NT2/D1 (cell line): ENCODE results near the gene ANXA7.

Experiments used
- DNase-seq: peaks from one replicate; pipeline ENCODE4 v3.0.0-alpha.2; 2011; ENCODE audit warnings: low read depth, low spot score
- H3K27me3 ChIP-seq: 2 replicates; pipeline ENCODE4 v1.6.0; 2011; ENCODE audit warnings: mild to moderate bottlenecking; ENCODE audit not compliant: insufficient read length, insufficient read depth
- H3K36me3 ChIP-seq: 2 replicates; pipeline ENCODE4 v1.6.1; 2011; ENCODE audit warnings: mild to moderate bottlenecking, low read length, mixed read lengths; ENCODE audit not compliant: insufficient read depth, insufficient read length
- H3K4me1 ChIP-seq: 2 replicates; pipeline ENCODE4 v1.5.1; 2011; ENCODE audit not compliant: insufficient read depth, insufficient read length
- H3K4me3 ChIP-seq: 2 replicates; pipeline ENCODE4 v1.5.1; 2011; ENCODE audit warnings: low read depth; ENCODE audit not compliant: insufficient read length
- H3K9ac ChIP-seq: 2 replicates; pipeline ENCODE4 v1.6.0; 2011; ENCODE audit warnings: low read depth; ENCODE audit not compliant: insufficient read length
- H3K9me3 ChIP-seq: 2 replicates; pipeline ENCODE4 v1.5.1; 2011; ENCODE audit warnings: mild to moderate bottlenecking, low read length; ENCODE audit not compliant: insufficient read depth
- SUZ12 ChIP-seq: IDR thresholded peaks from 2 replicates; pipeline ENCODE4 v1.6.1; 2011; ENCODE audit not compliant: insufficient read length, insufficient read depth; ENCODE audit errors: extremely low read depth
- YY1 ChIP-seq: IDR thresholded peaks from 2 replicates; pipeline ENCODE4 v1.6.1; 2011; ENCODE audit not compliant: insufficient read length, insufficient read depth
- ZNF274 ChIP-seq: IDR thresholded peaks from 2 replicates; pipeline ENCODE4 v1.6.1; 2011; ENCODE audit warnings: mild to moderate bottlenecking, low read depth, low read length

Gene ANXA7

GRCh38 chr10:73423309-73423708 lies 9.5 kb upstream of the ANXA7 start:
- Histone ChIP-seq H3K36me3 (peaks cover 45% of the 10 kb centered on the region), H3K4me1 (no peaks in the 10 kb centered on the region), H3K9me3 (no peaks in the 10 kb centered on the region), H3K4me3 (no peak overlapping the region), H3K27me3 (no peaks in the 10 kb centered on the region), H3K9ac (no peak overlapping the region)
- TF ChIP-seq ZNF274: no peak
- no peak for TF ChIP-seq SUZ12
- TF ChIP-seq YY1: no peak
- no peak for DNase-seq

GRCh38 chr10:73416571-73416970 lies 2.7 kb upstream of the ANXA7 start:
- TF ChIP-seq ZNF274 (no peak), YY1 (no peak), SUZ12 (no peak)
- H3K9ac ChIP-seq: no peak overlapping the region
- H3K36me3 ChIP-seq: no peaks in the 10 kb centered on the region
- DNase-seq: no peak
- no peaks in the 10 kb centered on the region for H3K4me1 ChIP-seq
- H3K4me3 ChIP-seq: no peak overlapping the region
- no peaks in the 10 kb centered on the region for H3K9me3 ChIP-seq
- peaks cover 4% of the 10 kb centered on the region for H3K27me3 ChIP-seq

- TF ChIP-seq YY1: no peak
- TF ChIP-seq SUZ12: no peak
- no peak for TF ChIP-seq ZNF274
- Histone ChIP-seq H3K36me3 (no peaks in the 10 kb centered on the region), H3K9ac (peak overlapping the region; percentile 80), H3K4me3 (peak overlapping the region; percentile 72), H3K9me3 (no peaks in the 10 kb centered on the region), H3K4me1 (no peaks in the 10 kb centered on the region), H3K27me3 (peaks cover 4% of the 10 kb centered on the region)
- DNase-seq: no peak
Measured at GRCh38 chr10:73414230-73414945, 530 bp upstream of the ANXA7 start.

DNA sequence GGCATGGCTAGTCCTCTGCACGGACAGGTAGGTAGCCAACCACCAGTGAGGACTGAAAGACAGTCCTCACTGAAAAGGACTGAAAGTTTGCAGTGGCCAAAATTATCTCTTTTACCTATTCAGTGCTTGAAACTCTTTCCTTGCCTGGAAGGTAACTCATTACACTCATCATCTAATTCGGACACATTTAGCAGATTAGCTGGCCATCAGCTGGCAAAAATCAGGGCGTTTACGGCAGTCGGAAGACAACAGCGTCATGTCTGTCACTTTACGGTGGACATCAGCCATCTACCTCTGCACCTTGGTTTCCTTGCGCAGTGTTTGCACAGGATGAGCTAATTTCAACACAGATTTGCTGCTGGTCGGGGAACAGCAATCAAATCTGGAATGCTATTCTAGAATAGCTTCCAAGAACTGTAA lies 740 bp downstream of the ANXA7 start:
- peak overlapping the region; percentile 72 for H3K4me3 ChIP-seq
- no peak for DNase-seq
- H3K4me1 ChIP-seq: no peaks in the 10 kb centered on the region
- peaks cover 4% of the 10 kb centered on the region for H3K27me3 ChIP-seq
- peak overlapping the region; percentile 84 for H3K9ac ChIP-seq
- TF ChIP-seq SUZ12: no peak
- no peak for TF ChIP-seq YY1
- no peak for TF ChIP-seq ZNF274
- H3K36me3 ChIP-seq: no peaks in the 10 kb centered on the region
- H3K9me3 ChIP-seq: no peaks in the 10 kb centered on the region

- no peak for DNase-seq
- no peak overlapping the region for H3K4me3 ChIP-seq
- no peak overlapping the region for H3K9ac ChIP-seq
- TF ChIP-seq ZNF274: no peak
- H3K4me1 ChIP-seq: no peaks in the 10 kb centered on the region
- H3K9me3 ChIP-seq: no peaks in the 10 kb centered on the region
- no peaks in the 10 kb centered on the region for H3K36me3 ChIP-seq
- peaks cover 4% of the 10 kb centered on the region for H3K27me3 ChIP-seq
Measured at GRCh38 chr10:73410897-73411296, 3.0 kb downstream of the ANXA7 start.

DNA sequence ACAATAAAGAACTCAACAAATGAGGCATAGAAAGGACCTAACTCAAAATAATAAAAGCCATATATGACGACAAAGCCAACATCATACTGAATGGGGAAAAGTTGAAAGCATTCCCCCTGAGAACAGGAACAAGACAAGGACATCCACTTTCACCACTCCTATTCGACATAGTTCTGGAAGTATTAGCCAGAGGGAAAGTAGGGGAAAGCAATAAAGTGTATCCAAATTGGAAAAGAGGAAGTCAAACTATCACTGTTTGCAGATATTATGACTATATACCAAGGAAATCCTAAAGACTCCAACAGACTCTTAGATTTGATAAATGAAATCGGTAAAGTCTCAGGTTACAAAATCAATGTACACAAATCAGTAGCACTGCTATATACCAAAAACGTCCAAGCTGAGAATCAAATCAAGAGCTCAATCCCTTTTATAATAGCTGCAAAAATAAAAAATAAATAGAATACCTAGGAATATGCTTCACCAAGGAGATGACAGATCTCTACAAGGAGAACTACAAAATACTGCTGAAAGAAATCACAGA lies 4.8 kb downstream of the ANXA7 start:
- no peak for DNase-seq
- Histone ChIP-seq H3K4me1 (no peaks in the 10 kb centered on the region), H3K9me3 (no peaks in the 10 kb centered on the region), H3K36me3 (no peaks in the 10 kb centered on the region), H3K27me3 (no peaks in the 10 kb centered on the region), H3K9ac (no peak overlapping the region), H3K4me3 (no peak overlapping the region)
- TF ChIP-seq SUZ12: no peak
- no peak for TF ChIP-seq ZNF274
- no peak for TF ChIP-seq YY1

DNA sequence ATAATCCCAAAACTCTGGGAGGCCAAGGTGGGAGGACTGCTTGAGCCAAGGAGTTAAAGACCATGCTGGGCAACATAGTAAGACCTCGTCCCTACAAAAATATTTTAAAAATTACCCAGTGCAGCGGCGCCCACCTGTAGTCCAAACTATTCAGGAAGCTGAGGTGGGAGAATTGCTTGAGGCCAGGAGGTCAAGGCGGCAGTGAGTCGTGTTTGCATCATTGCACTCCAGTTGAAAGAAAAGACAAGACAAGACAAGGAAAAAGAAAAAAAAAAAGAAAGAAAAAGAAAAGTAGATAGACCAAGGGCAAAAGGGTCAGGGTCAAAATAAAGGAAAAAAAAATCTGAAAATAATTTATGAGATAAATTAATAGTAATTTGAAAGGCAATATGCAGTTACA lies 5.8 kb downstream of the ANXA7 start:
- Histone ChIP-seq H3K9ac (no peak overlapping the region), H3K4me3 (no peak overlapping the region), H3K27me3 (no peaks in the 10 kb centered on the region), H3K4me1 (no peaks in the 10 kb centered on the region), H3K36me3 (no peaks in the 10 kb centered on the region), H3K9me3 (no peaks in the 10 kb centered on the region)
- TF ChIP-seq YY1 (no peak), ZNF274 (no peak), SUZ12 (no peak)
- DNase-seq: no peak
